ENCODE data around the gene NR6A1.

Gene NR6A1

GRCh38 chr9:124793015-124793541, 22.0 kb upstream of the NR6A1 start:
- TF ChIP-seq, protein P1, sequence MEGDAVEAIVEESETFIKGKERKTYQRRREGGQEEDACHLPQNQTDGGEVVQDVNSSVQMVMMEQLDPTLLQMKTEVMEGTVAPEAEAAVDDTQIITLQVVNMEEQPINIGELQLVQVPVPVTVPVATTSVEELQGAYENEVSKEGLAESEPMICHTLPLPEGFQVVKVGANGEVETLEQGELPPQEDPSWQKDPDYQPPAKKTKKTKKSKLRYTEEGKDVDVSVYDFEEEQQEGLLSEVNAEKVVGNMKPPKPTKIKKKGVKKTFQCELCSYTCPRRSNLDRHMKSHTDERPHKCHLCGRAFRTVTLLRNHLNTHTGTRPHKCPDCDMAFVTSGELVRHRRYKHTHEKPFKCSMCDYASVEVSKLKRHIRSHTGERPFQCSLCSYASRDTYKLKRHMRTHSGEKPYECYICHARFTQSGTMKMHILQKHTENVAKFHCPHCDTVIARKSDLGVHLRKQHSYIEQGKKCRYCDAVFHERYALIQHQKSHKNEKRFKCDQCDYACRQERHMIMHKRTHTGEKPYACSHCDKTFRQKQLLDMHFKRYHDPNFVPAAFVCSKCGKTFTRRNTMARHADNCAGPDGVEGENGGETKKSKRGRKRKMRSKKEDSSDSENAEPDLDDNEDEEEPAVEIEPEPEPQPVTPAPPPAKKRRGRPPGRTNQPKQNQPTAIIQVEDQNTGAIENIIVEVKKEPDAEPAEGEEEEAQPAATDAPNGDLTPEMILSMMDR (IDR thresholded peaks at IDR 0.05; ENCODE audit: unreplicated experiment in 3 of 3), result no peak
- H3K9me3 Mint-ChIP-seq, result no peaks in the 10 kb centered on the region
- no peaks in the 10 kb centered on the region for H3K27me3 Mint-ChIP-seq (ENCODE audit: low read depth)
- H3K4me1 Mint-ChIP-seq, result peaks cover 57% of the 10 kb centered on the region
- peak overlapping the region; percentile 55 to 82 (median 68) for H3K27ac Mint-ChIP-seq
- H3K36me3 Mint-ChIP-seq (ENCODE audit: low read depth), result no peaks in the 10 kb centered on the region
- H3K4me3 Mint-ChIP-seq, result no peak overlapping the region

- H3K36me3 Mint-ChIP-seq (ENCODE audit: low read depth), result no peaks in the 10 kb centered on the region
- peak overlapping the region; percentile 55 to 72 (median 68) for H3K27ac Mint-ChIP-seq
- H3K4me3 Mint-ChIP-seq, result no peak overlapping the region
- H3K9me3 Mint-ChIP-seq, result no peaks in the 10 kb centered on the region
- TF ChIP-seq, protein P1 (IDR thresholded peaks at IDR 0.05; ENCODE audit: unreplicated experiment in 3 of 3), result no peak
- H3K4me1 Mint-ChIP-seq, result peaks cover 50% of the 10 kb centered on the region
- no peaks in the 10 kb centered on the region for H3K27me3 Mint-ChIP-seq (ENCODE audit: low read depth)
Observed at GRCh38 chr9:124792257-124793014, 21.3 kb upstream of the NR6A1 start.

GRCh38 chr9:124790801-124791505, 19.8 kb upstream of the NR6A1 start:
- H3K4me1 Mint-ChIP-seq, result peaks cover 40% of the 10 kb centered on the region
- TF ChIP-seq, protein P1 (IDR thresholded peaks at IDR 0.05; ENCODE audit: unreplicated experiment in 3 of 3), result no peak
- H3K9me3 Mint-ChIP-seq, result no peaks in the 10 kb centered on the region
- H3K4me3 Mint-ChIP-seq, result no peak overlapping the region
- H3K27ac Mint-ChIP-seq, result peak overlapping the region; percentile 49 to 61 (median 55)
- H3K27me3 Mint-ChIP-seq (ENCODE audit: low read depth), result peaks cover 4% of the 10 kb centered on the region
- H3K36me3 Mint-ChIP-seq (ENCODE audit: low read depth), result no peaks in the 10 kb centered on the region

GRCh38 chr9:124790301-124790700, 19.2 kb upstream of the NR6A1 start:
- TF ChIP-seq, protein P1 (IDR thresholded peaks at IDR 0.05; ENCODE audit: unreplicated experiment in 3 of 3), result no peak
- no peaks in the 10 kb centered on the region for H3K9me3 Mint-ChIP-seq
- no peak overlapping the region for H3K4me3 Mint-ChIP-seq
- peaks cover 40% of the 10 kb centered on the region for H3K4me1 Mint-ChIP-seq
- H3K27me3 Mint-ChIP-seq (ENCODE audit: low read depth), result peaks cover 4% of the 10 kb centered on the region
- H3K36me3 Mint-ChIP-seq (ENCODE audit: low read depth), result no peaks in the 10 kb centered on the region
- peak overlapping the region in 1 of 3 experiments; percentile 74 for H3K27ac Mint-ChIP-seq

DNA sequence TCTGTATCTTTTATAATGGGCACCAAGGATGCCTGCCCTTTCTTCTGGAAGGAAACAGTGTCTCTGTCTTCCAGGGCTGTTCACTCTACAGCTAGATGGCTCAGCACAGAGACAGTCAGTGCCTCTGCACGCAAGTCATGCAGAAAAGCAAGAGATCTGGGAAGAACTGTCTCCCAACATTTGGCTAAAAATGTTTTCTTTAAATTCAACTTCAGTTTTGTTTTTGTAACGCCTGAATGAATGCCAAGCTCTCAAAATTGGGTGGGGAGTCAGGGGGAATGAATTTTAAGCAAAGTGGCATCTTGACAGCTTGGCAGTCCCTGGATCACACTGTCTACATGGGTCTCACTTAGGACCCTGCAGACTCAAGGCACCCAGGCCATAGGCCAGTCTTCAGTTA, 18.4 kb upstream of the NR6A1 start:
- TF ChIP-seq, protein P1 (IDR thresholded peaks at IDR 0.05; ENCODE audit: unreplicated experiment in 3 of 3), result no peak

More for the DNA sequence above, 18.4 kb upstream of the NR6A1 start:
- Mint-ChIP-seq H3K9me3 (no peaks in the 10 kb centered on the region), H3K27me3 (ENCODE audit: low read depth) (peaks cover 4% of the 10 kb centered on the region), H3K36me3 (ENCODE audit: low read depth) (no peaks in the 10 kb centered on the region), H3K27ac (peak overlapping the region; percentile 22 to 74 (median 65)), H3K4me3 (no peak overlapping the region), H3K4me1 (peaks cover 44% of the 10 kb centered on the region)

Measured in nephron (organoid).